ENCODE results near the gene ZNF350. TPM values are rescaled to one million over a fixed set of nuclear protein-coding genes. Genes with fewer than 3 reads are reported as not detected.
"Not testable (repeated sequence)": the region's sequence is repeated elsewhere in the genome, so short reads cannot be mapped to it uniquely, and the experiment has no call there.

The ZNF350 gene
- total RNA-seq, 1 donor from 2014 or later, result 9.7 TPM

GRCh38 chr19:51975787-51976186, 10.9 kb downstream of the ZNF350 start:
- DNase-seq (ENCODE audit: low spot score), result not testable (repeated sequence)

GRCh38 chr19:51971624-51972023, 15.0 kb downstream of the ZNF350 start:
- no peak for DNase-seq (ENCODE audit: low spot score)

GRCh38 chr19:51970718-51971117, 15.9 kb downstream of the ZNF350 start:
- DNase-seq (ENCODE audit: low spot score), result no peak

- no peak for DNase-seq (ENCODE audit: low spot score)
Measured at GRCh38 chr19:51965583-51965982, 21.1 kb downstream of the ZNF350 start.

GRCh38 chr19:51960621-51961233, 25.9 kb downstream of the ZNF350 start:
- DNase-seq (ENCODE audit: low spot score), result not testable (repeated sequence)

GRCh38 chr19:51959791-51960190, 26.8 kb downstream of the ZNF350 start:
- DNase-seq (ENCODE audit: low spot score), result no peak

- not testable (repeated sequence) for DNase-seq (ENCODE audit: low spot score)
Measured at GRCh38 chr19:51957846-51958245, 28.8 kb downstream of the ZNF350 start.

- DNase-seq (ENCODE audit: low spot score), result no peak
Measured at GRCh38 chr19:51948975-51949374, 37.7 kb downstream of the ZNF350 start.

GRCh38 chr19:51946602-51947001, 40.0 kb downstream of the ZNF350 start:
- DNase-seq (ENCODE audit: low spot score), result no peak

- no peak for DNase-seq (ENCODE audit: low spot score)
Measured at GRCh38 chr19:51944798-51945552, 41.7 kb downstream of the ZNF350 start.

- DNase-seq (ENCODE audit: low spot score), result no peak
Measured at GRCh38 chr19:51938936-51939335, 47.7 kb downstream of the ZNF350 start.

- DNase-seq (ENCODE audit: low spot score), result no peak
Measured at GRCh38 chr19:51931921-51932320, 54.7 kb downstream of the ZNF350 start.

GRCh38 chr19:51927859-51928258, 58.8 kb downstream of the ZNF350 start:
- no peak for DNase-seq (ENCODE audit: low spot score)

- peak; percentile 90 for DNase-seq (ENCODE audit: low spot score)
Measured at GRCh38 chr19:51926784-51927741, 59.6 kb downstream of the ZNF350 start, which contains the start of gene ZNF613. TSS of gene ZNF613 (plus strand) at chr19:51927472. CDS start at chr19:51936221, 8,749 bp downstream.

- no peak for DNase-seq (ENCODE audit: low spot score)
Measured at GRCh38 chr19:51926426-51926783, 60.2 kb downstream of the ZNF350 start.

GRCh38 chr19:51921949-51922348, 64.7 kb downstream of the ZNF350 start:
- DNase-seq (ENCODE audit: low spot score), result no peak

- DNase-seq (ENCODE audit: low spot score), result no peak
Measured at GRCh38 chr19:51919606-51920005, 67.0 kb downstream of the ZNF350 start.

GRCh38 chr19:51916167-51916566, 70.5 kb downstream of the ZNF350 start:
- no peak for DNase-seq (ENCODE audit: low spot score)

GRCh38 chr19:51915324-51915867, 71.2 kb downstream of the ZNF350 start:
- DNase-seq (ENCODE audit: low spot score), result no peak
